MV-4-11 (cell line): ENCODE measurements around the gene FCGBP.
"Not testable (repeated sequence)": the region's sequence is repeated elsewhere in the genome, so short reads cannot be mapped to it uniquely, and the experiment has no call there.

Experiments used
- DNase-seq: peaks from one replicate; lab custom pipeline; 2025; lab: John Stamatoyannopoulos, UW

Gene FCGBP

DNA sequence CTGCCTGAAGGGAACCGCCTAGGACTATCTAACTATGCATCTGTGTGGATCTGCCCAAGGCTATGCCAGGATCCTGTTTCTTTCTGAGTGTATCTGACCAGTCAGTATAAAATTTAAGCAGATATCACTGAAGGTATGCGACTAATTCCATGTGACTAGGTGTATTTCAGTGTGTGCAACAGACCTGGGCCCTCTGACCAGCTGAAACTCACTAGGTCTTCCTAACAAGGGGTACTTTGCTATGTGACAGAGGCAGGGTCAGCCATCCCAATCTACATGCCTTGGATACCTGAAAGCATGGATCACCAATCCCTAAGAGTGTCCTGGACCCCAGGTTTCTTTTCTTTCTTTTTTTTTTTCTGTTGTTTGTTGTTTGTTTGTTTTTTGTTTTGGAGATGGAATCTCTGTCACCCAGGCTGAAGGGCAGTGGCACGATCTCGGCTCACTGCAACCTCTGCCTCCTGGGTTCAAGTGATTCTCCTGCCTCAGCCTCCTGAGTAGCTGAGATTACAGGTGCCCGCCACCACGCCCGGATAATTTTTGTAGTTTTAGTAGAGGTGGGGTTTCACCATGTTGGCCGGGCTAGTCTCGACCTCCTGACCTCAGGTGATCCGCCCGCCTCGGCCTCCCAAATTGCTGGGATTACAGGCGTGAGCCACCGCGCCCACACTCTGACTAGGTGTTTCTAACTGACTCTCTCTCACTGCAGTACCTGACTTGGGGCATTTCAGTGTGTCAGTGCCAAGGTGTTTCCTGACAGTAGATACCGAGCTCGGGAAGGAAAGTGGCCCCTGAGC lies 43.5 kb downstream of the FCGBP start:
- DNase-seq: no peak

DNA sequence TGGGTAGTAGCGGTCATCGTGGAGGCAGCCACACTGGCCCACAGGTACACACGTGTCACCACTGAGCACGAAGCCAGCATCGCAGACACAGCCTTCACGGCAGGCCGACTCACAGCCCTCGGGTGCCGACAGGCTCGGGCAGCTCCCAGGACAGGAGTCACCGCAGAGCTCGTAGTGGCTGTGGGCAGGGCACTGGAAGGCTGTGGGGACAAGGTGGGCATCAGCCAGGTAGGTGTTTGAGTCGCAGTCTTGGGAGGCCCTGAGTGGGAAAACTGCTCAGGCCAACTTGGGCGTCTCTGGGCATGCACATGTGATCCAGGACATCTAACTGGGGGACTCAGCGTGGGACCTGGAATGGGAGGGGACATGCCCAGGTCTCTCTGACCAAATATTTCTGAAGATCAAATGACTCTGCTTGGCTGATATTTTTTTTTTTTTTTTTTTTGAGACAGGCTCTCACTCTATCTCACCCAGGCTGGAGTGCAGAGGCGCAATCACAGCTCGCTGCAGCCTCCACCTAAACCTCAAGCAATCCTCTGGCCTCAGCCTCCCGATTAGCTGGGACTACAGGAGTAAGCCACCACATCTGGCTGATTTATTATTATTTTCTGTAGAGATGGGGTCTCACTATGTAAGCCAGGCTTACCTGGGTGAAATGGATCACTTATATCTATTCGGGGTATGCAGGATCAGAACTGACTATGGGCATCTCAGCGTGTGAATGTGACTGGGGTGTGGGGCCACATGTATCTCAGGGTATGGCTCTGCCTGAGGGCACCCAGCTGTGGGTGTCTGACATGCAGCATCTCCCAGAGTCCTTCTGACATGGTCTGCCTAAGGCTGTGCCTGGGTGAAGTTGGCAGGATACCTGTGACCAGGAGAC lies 44.3 kb downstream of the FCGBP start:
- not testable (repeated sequence) for DNase-seq

DNA sequence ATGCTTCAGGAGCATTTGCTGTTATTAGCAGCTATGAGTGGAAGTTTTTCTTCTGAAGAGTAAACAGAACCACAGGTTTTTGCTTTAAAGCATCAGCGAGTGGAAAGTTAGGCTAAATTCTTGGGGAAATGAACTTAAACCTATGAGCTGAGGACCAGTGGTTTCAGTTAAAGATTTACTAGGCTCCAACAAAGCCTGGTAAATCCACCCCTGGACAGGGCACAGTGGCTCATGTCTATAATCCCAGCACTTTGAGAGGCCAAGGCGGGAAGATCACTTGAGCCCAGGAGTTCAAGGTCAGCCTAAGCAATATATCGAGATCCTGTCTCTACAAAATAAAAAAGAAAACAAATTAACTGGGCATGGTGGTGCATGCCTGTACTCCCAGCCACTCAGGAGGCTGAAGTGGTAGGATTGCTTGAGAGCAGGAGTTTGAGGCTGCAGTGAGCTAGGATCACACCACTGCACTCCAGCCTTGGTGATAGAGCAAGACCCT lies 46.9 kb downstream of the FCGBP start:
- not testable (repeated sequence) for DNase-seq

DNA sequence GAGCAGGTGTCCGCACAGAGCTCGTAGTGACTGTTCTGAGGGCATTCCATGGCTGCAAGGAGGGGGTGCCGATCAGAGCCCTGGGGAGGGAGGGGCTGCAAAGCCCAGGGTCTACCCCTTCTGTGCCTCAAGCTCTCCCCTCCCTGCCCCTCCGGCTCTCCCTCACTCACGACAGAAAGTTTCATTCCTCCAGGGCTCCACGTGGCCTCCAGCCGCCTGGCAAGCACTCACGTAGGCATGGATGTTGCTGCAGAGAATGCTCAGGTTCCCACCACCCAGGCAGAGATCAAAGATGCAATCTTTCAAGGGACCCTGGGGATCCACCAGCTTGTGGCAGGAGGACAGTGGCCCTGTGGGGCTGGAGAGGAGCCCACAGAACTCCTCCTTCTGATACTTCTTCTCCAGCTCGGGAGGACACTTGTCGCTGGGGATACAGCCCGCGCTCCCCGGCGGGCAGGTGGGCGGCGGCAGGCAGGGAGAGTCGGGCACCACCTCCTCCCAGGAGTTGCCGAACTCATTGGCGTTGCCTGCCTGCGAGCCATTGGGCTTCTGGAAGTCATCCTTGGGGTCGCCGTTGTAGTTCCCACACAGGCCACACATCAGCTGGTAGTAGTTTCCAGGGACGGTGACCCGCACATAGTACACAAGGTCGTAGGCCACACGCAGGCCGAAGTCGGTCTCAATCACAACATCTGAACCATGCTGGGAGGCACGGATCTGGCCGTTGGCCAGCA lies 48.4 kb downstream of the FCGBP start:
- not testable (repeated sequence) for DNase-seq

DNA sequence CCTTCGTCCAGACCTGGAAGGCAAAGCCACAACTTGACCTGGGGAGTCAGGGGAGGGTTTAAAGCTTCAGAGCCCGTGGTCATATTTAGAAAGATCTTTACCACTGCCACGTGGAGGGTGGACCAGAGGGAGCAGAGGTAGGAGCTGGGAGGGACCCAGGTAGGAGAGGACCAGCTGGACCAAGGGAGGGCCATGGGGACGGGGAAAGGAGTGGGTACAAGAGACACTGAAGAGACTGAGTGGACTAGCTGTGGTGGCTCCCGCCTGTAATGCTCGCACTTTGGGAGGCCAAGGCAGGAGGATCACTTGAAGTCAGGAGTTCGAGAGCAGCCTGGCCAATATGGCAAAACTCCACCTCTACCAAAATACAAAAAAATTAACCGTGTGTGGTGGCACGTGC lies 49.7 kb downstream of the FCGBP start:
- not testable (repeated sequence) for DNase-seq
